CD4-positive, alpha-beta T cell treated with Interleukin-6 for 4 hours (primary cell): ENCODE results near the gene ITIH3.
A peak's percentile ranks its signal among the peaks of the same experiment; 100 is the strongest.

ENCODE experiments used
- DNase-seq: peaks from one replicate; pipeline ENCODE4 v3.0.0-alpha.2; 2020; ENCODE audit warnings: mixed read lengths

ITIH3 gene

DNA sequence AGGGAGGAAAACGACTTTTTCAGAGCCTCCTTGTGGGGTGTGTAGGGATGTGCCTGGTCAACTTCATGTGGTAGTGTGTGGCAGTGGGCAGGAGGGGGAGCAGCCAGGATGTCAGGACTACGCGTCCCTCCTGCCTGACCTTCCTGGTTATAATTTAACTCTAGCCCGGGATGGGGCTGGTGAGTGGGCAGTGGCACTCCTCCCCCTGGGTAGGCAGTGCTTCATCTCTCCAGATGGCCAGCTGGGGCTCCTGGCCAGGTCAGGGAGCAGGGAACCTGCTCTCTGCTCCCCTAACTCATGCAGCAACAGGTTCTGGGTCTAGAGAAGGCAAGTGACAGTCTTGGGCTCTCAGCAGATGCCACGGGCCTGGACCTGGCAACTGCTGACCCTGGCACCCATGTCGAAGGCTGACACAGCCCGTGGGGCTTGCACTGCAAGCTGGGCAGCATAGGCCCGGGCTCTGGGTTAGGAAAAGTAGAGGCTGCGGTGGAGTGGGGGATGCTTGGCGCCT, 33.3 kb downstream of the ITIH3 start:
- no peak for DNase-seq

DNA sequence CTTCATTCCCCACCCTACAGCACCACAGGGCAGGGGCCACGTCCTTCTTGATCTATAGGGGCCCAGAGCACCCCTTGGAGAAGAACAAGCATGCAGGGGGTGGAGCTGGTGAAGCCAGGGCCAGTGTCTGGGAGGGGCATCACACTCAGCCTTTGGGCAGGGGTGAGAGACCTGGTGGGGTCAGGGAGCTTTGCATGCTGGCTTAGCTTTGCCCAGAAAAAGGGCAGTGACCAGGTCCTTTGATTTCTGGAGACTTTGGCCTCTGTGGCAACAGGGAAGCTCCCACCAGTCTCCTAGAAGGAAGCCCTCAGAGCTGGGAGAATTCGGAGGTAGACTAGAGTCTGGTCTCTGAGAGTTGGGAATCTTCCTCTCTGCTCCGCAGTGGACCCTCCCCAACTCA, 34.9 kb downstream of the ITIH3 start:
- no peak for DNase-seq

DNA sequence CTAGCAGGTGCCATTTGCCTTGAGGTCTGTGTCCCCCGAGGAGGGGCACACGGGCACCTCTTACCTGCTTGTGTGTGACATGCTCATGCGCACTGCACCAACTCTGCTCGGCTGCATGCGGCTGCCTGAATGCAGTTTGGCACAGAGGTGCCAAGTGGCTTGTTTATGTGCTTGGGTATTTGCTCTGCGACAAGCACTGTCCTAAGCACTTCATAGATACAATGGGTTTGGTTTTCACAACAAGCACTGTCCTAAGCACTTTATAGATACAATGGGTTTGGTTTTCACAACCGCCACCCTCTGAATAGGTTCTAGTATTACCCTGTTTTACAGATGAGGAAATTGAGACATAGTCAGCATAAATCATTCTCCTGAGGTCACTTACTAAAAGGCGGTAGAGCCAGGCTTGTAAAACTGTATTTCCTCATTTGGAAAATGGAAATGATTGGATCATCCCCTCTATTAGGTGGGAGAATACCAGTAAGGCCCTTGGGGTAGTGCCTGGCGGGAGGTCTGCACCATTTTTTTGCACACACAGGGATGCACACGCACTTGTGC, 35.4 kb downstream of the ITIH3 start:
- no peak for DNase-seq

GRCh38 chr3:52830535-52831258, 36.1 kb downstream of the ITIH3 start, which contains the start of gene ITIH4:
TSS of gene ITIH4 (minus strand) at chr3:52830672. CDS start at chr3:52830642, 30 bp downstream.
- DNase-seq = no peak

DNA sequence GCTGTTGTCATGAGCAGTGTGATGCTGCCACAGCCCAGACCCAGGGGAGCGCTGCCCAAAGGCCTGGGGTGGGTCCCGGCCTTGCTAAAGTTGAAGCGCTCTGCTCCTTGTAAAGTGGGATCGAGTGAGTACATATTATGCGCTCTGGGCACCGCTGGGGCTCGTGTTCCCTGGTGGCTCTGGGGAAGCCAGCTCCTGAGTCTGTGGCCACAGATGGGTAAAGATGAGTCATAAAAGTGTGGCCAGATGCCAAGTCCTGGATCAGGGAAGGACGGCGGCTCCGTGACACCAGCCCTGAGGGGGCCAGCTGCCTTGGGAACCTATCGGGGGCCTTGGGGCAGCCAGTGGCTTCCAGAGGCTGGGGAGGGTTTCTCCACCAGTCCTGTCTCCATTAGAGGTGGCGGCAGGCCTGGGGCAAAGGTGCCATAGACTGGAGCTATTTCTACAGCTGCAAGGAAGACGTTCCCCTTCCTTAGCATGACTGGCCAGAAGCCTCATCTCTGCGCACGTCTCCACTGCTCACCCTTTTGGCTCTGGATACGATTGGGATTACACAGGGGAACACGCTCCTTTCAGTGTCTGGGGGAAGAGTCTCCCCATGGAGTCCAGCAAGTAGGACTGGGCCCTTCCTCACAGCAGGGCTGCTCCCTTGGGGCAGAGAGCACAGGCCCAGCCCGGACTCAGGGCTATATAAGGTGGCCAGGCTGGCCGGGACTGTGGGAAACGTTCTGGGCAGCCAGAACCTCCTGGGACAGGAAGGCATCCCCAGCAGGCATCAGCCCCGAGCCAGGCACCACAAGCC, 37.1 kb downstream of the ITIH3 start:
- DNase-seq = no peak

DNA sequence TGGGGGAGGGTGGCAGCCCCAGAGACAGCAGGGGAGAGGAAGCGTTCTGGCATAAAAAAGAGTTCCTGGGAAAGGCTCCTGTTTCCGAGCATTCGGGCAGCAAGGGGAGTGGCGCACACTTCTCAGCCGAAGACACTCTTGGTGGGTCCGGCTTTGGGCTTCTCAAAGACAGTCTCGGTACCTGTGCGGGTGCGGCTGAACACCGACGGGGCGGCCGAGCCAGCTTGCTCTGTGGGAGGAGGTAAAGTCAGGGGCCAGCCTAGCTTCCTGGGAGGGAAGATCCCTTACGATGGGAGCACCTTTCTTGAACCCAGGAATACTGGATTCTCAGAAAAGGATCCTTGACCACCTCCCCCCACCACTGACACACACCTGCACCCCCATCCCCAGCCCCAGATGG, 38.6 kb downstream of the ITIH3 start:
- no peak for DNase-seq

- no peak for DNase-seq
Observed at GRCh38 chr3:52834871-52835501, 40.4 kb downstream of the ITIH3 start, which contains the start of gene MUSTN1. TSS of gene MUSTN1 (minus strand) at chr3:52835019. CDS start at chr3:52834948, 71 bp downstream.

DNA sequence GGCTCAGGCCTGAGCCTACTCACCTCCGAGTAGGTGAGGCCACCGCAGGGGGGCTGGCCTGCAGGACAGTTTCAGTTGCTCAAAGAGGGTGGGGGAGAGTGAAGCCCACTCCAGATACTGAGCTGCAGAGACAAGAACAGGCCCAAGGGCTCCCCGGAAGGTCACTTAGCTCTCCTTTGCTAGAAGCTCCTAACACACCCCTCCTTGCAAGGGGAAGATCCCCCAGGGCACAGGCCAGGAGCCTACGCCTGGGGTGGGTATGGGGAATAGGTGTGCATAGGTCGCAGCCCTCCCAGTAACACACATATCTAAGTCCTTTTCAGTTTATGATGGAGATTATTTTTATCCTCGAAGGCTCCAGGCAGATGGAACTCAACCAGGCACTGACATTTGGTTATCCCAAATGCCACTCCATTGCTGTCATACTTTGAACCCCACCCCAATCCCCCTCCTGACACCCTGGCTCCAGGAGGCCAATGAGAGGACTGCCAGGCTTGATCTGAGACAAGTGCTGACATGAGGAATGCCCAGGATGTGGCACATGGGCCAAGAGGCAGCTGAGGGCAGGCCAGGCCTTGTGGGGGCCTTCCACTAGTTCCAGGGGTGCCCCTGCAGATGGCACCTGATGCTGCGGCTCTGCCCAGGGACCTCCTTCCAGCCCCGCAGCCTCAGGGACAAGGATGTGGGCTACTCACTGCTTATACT, 41.3 kb downstream of the ITIH3 start:
- DNase-seq = no peak

DNA sequence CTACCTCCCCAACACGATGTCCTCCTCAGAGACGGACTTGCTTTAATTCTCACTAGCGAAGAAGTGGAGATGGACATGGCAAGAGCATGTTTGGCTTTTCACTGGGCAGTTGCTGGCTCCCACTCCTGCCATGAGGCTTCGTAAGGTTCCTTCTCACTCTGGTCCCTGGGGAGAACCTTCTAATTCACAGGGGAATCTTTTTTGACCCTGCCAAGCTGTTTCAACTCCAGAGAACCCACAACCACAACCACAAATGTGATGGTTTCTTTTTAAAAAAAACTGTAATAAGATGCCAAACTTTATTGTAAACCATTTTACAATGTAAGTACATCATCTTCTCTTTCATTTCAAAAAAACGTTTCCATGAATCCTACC, 41.9 kb downstream of the ITIH3 start:
- no peak for DNase-seq

- no peak for DNase-seq
Observed at GRCh38 chr3:52836986-52837385, 42.4 kb downstream of the ITIH3 start.

- DNase-seq = peak; percentile 11
Observed at GRCh38 chr3:52838561-52839267, 44.1 kb downstream of the ITIH3 start.

DNA sequence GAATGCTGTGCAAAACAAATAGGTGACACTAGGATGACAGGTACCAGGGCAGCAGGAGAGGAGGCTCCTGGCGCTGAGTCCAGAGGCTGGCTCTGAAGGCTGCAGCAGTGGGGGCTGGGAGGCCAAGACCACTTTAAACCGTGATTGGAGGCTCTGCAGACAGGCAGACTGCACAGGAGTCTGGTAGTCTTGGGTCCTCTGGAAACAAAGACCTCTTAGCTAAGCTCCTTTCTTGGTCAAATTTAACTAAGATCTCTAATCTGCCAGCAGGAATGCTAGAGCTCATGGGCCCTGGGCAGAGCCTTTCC, 44.6 kb downstream of the ITIH3 start:
- no peak for DNase-seq

GRCh38 chr3:52839892-52840545, 45.4 kb downstream of the ITIH3 start:
- DNase-seq = no peak

GRCh38 chr3:52841211-52841980, 46.8 kb downstream of the ITIH3 start:
- no peak for DNase-seq

DNA sequence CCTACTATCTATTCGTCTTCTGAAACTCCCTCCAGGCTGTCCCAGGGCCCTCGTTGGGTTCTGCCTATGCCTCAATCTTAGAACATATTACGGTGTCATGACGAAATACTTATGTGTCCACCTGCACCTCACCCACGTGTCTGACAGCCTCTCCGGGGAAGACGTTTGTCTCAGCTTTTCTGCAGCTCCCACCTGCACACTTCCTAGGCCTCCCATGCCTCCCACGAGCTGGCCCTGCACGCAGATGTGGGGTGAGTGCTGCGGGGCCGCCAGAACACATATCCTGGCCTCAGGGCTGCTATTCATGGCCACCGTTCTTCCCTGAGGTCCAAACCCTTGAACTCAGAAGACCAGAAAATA, 47.4 kb downstream of the ITIH3 start:
- DNase-seq = no peak

GRCh38 chr3:52842424-52842823, 47.8 kb downstream of the ITIH3 start:
- DNase-seq = no peak

DNA sequence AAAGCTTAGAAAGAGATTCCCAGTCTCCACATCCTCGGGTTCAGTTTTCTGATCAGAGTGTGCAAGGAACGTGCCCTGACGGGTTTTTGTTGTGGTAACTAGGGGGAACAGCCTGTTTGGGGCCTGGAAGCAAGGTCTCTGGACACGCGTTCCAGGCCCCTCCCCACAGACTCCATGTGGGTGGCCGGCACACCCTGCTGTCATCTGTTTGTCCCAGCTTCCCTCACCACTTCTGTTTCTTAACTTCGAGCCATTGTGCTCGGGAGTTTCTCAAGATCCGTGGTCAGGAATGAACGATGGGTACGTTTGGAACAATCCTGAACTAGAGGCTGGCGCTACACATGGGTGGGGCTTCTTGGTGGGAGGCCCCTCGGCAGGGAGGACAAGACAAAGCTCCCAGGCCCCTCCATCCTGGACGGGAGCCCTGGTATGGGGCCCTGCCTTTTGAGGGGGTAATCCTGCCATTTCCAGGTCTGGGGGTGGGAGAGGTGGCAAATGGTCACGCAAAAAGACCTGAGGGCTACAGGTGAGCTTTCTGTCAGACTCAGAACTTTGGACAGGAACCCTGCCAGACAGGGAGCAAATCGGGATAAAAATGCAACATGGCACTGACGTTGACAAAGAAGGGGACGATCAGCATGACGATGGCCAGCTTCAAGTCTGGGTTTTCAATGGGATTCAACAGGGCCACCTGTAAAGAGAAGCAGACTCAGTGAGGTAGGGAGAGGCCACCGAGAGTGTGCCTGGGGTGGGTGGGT, 48.7 kb downstream of the ITIH3 start:
- DNase-seq = no peak

GRCh38 chr3:52843881-52844280, 49.3 kb downstream of the ITIH3 start:
- no peak for DNase-seq

DNA sequence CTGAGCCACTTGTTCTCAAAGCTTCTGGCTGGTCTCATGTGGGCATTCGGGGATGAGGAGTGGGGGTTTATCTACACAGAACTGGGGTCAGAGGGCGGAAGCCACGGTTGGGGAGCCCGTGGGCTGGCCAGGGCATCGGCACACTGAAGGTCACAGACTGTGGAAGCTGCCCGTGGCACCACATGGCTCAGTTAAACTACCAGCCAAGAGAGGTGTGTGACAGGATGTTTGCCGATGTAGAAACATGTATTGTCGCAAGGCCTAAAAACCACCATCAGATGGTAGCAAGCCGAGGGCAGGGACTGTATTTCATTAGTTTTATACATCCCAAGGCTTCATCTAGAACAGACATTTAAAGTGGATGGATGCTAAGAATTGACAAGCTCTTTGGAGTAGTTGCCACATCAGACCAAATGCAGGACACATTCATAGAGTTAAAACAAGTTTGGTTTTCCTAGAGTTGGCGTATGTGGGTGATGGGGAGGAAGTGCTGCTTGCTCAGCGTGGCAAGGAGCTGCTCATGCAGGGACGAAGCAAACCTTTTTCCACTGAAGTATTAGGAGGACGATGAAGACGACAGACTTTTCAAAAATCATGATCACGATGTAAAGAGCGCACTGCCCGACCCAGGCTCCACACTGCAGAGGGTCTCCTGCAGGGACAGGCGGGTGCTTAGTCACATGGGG, 49.8 kb downstream of the ITIH3 start:
- no peak for DNase-seq
